GM18870 (cell line): ENCODE measurements around the gene METRN.
"Not testable (repeated sequence)": the region's sequence is repeated elsewhere in the genome, so short reads cannot be mapped to it uniquely, and the experiment has no call there.

Source experiments
- ATAC-seq: cut with Tn5 transposase; IDR thresholded peaks from one replicate; pipeline ENCODE4 v1.9.1; 2021; ENCODE audit warnings: moderate library complexity; ENCODE audit not compliant: unreplicated experiment

METRN gene

DNA sequence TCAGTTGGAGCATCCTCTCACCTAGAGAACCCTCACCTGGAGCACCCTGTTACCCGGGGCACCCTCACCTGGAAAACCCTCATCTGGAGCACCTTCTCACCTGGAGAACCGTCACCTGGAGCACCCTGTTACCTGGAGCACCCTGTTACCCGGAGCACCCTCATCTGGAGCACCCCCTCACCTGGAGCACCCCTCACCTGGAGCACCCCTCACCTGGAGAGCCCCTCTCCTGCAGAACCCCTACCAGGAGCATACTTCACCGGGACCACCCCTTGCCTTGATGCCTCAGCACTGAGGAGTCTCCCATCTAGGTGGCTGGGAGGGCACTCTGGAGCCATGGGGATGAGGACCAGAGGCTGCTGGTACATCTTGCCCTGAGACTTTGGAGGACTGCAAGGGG is 6.0 kb upstream of the METRN start:
- no peak for ATAC-seq

DNA sequence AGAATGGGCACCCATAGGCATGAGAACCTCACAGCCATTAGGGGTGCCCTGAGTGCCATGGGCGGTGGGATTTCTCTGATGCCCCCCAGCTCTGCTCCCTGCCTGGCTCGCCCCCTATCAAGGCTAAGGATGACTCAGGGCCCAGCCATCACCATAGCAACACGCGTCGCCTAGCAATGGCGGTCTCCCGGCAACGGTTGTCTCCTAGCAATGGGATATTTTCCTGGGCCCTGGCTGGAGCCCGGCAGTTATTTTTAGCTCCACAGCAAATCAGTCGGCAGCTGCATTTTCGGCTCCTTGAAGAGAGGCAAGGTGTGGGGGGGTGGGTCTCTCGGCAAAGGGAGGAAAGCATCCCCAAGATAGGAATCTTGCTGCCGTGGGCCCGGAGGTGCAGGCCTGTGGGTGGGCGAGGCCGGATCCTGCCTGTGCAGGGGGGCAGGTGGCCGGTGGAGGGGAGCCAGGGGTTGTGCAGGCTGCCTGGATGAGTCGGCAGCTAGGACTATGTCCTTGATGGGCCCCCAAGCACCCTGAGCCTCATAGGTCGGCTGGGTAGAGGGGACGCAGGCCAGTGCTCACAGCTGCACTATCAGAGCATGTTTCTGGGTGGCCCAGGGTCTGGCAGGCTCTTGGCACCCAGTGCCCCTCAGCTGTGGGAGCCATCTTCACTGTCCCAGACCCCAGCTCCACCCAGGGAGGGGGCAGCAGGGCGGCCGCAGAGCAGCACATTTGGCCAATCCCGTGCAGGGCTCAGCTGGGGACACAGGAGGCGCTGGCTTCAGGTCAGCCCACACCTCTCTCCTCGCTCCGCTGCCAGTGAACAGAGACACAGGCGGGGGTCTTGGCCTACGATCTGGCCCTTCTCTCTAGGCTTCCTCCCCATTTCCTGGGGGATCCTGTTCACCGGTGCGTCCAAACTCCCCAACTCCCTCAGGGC is 5.1 kb upstream of the METRN start:
- ATAC-seq = no peak

DNA sequence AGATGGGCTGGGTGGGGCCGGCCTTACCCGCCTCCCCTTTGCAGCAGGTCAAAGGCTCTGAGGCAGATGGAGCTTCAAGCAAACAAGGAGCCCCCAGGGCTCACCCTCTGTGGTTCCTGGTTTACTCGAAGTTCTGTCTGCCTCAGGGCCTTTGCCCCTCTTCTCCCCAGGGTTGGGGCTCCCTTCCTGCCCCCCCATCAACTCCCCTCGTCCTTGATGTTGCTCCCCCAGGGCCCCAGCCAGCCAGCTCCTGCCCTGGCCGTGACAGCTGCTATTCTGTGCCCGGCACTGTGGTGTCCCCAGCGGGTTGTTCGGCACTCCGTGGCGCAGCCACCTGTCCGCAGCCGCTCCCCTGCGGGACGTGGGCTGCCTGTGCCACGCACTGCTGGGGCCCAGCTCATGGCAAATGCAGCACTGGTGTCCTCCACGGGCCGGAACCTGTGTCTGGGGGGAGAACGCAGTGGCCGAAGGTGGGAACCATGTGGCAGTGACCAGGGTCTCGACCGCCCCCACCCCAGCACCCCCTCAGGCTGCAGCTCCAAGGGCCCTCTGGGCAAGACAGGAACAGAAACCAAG is 4.3 kb upstream of the METRN start:
- no peak for ATAC-seq

DNA sequence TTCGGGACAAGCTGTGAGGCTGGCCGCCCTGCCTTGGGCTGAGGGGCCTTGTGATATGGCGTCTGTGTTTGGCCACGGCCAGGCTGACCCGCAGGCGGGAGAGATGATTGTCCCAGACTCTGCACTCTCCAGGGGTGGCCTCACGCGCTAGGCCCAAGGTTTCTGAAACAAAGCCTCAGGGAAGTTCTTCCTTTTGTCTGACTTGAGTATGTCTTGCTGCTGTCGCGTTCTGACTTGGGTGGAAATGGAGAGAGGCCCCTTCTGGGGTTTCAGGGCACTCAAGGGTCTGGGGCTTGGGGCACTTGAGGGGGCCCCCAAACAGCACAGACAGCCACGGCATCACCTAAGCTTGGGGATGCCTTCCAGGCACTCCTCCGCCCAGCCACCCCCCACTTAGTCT is 3.8 kb upstream of the METRN start:
- no peak for ATAC-seq

DNA sequence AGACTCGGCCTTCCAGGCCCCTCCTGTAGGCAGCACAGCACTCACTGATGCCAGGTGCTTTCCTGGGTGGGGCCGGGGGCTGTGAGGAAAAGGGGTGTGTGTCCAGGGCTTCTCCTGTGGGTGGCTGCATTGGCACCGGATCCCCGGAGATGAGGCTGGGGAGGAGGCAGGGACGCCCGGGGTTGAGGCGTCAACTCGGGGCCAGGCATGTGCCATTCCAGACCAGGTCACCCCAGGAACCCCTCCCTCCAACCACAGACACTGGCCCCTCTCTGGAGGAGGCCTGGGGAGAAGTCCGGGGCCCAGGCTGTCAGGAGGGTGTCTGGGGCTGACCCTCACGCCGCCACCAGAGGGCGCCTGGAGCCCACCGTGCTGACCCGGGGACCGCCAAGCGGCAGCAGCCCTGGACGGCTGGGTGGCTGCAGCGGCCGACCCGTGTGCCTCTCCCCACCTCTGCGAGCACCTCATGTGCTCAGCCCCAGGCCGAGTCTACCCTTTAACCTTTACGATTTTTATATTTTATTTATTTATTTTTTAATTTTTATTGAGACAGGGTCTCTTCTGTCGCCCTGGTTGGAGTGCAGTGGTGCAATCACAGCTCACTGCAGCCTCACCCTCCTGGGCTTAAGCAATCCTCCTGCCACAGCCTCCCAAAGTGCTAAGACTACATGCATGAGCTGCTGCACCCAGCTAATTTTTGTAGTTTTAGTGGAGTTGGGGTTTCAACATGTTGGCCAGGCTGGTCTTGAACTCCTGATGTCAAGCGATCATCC is 3.2 kb upstream of the METRN start:
- no peak for ATAC-seq

DNA sequence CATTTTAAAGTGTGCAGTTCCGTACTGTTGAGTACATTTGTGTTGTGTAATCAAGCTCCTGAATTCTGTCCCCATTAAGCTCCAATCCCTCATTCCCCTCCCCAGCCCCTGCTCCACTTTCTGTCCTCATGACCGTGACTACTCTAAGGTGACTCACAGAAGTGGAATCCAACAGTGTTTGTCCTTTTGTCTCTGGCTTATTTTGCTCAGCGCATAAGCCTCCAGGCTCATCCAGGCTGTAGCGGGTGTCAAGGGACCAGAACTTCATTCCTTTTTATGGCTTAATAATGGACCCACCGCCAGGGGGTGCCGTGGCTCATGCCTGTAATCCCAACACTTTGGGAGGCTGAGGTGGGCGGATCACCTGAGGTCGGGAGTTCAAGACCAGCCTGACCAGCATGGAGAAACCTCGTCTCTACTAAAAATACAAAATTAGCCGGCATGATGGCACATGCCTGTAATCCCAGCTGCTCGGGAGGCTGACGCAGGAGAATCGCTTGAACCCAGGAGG is 2.1 kb upstream of the METRN start:
- not testable (repeated sequence) for ATAC-seq

DNA sequence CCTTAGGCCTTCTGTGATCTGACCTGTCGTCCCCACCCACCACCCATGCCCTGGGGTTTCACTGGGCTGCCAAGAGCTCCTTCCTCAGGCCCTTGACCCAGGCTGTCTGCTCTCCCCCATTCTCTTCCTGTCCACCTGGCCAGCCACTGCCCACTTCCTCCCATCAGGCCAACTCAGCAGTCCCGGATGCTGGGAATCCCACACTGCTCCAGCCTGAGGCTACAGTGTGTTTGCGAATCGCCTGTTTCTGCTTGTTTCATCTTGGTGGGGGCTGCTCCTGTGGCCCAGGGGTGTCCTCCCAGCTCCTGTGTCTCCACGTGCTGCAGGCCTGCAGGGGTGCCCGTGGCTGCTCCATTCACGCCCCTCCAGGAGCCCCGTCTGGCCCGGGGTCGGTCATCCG is 839 bp upstream of the METRN start:
- ATAC-seq = no peak

DNA sequence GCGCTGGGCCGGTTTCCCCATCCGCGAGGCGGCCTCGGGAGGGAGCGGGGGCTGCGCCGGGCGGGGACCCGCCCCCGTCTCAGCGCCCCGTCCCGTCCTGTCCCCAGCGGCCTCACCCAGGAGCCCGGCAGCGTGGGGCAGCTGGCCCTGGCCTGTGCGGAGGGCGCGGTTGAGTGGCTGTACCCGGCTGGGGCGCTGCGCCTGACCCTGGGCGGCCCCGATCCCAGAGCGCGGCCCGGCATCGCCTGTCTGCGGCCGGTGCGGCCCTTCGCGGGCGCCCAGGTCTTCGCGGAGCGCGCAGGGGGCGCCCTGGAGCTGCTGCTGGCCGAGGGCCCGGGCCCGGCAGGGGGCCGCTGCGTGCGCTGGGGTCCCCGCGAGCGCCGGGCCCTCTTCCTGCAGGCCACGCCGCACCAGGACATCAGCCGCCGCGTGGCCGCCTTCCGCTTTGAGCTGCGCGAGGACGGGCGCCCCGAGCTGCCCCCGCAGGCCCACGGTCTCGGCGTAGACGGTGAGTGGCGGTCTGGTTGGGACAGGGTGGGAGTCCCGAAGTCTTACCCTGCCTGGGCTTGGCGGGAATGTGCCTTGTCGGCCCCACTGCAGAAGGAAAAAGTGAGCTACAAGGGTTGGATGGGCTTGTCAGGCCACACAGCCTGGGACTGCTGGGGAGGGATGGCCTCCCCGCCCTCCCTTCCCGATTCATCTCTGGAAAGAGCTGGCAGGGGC is 720 bp downstream of the METRN start:
- ATAC-seq = no peak

DNA sequence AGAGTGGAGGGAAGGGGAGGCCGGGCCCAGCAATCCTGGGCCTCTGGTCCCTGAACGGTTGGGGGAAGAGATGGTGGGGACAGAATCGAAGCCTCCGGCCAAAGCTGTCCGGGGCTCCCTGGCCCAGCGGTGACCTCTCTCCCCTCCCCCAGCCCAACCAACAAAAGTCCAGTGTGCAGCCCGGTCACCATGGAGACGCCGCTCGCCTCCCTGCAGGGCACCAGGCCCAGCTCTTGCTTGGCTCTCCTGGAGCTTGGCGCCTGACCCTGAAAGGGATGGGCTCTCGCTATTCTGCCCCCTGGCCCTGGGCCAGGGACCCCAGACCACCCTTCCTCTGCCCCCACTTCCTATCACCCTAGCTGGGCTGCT is 1.3 kb downstream of the METRN start:
- ATAC-seq = no peak

DNA sequence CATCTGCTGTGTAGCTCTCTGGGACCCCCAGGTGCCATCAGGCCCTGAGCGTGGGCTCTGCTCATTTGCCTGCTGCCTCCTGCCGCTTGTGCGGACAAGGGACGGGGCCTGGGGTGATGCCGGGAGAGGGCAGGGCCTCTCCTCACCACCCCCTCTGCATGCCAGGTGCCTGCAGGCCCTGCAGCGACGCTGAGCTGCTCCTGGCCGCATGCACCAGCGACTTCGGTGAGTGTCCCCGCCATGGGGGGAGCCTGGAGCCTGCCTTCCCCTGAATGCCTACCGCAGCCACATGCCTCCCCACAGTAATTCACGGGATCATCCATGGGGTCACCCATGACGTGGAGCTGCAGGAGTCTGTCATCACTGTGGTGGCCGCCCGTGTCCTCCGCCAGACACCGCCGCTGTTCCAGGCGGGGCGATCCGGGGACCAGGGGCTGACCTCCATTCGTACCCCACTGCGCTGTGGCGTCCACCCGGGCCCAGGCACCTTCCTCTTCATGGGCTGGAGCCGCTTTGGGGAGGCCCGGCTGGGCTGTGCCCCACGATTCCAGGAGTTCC is 1.9 kb downstream of the METRN start:
- ATAC-seq = no peak

DNA sequence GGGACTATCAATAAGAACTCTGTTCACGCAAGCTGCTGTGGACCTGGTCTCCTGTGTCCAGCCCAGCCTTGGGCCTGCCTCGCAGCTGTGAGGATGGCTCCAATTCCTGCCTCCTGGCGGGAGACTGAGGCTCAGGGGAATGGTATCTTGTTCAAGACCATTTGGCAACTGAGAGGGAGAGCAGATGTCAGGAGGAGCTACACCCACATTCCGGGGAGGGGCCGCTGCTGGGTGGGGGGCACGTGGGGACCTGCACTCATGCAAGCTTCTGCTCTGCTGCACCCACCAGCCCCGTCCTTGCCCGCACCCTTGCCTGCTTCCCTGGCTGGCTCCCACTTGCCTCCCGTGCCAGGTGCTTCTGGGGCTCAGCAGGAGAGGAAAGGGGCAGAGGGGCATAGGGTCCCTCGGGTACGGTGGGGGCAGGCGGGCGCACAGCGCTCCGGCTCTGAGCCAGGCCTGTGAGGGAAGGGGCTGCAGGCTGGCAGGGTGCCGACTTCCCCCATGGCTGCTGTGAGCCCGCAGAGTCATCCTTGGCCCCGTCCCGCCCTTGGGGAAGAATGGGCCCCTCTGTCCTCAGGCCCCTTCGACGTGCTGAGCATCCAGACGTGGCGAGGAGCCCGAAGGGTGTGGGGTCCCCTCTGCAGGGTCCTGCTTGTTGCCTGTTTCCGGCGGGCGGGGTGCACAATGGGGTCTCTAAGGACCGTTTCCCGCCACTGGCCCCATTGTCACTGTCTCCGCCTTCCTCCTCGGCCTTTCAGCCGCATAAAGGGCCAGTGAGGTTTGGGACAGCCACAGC is 2.7 kb downstream of the METRN start:
- no peak for ATAC-seq

DNA sequence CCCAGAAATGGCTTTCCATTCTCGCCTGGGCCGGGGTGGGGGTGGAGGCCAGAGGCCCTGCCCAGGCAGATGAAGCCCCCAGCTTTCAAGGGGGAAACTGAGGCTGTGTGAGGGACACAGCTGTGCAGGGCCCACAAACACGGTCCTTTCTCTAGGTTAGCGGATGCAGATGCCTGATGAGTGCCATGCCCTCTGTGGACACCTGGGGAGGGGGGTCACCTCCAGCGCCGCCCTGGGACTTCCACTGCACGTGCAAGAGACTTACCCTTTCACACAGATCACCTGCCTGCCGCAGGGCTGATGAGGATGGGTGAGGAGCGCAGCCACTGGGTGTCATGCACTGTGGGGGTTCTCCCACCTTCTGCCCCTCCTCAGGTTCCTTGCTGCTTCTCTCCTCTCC is 3.5 kb downstream of the METRN start:
- no peak for ATAC-seq

DNA sequence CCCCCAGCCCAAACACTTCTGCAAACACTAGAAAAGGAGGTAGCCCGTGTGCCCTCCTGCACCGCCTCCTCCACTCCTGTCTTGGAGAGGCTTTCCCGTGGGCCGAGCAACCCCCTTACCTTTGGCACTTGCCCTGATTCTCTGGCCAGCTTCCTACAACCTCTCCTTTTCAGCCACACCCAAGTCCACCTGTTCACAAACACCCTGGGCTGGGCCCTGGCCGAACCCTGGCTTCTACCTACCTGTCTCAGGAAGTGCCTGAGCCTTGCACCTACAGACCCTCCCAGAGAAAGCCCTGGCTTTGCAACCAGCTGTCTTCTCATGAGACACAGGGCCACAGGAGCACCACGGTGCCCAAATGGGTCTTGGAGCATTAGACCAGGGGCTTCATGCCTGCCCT is 4.0 kb downstream of the METRN start:
- no peak for ATAC-seq

DNA sequence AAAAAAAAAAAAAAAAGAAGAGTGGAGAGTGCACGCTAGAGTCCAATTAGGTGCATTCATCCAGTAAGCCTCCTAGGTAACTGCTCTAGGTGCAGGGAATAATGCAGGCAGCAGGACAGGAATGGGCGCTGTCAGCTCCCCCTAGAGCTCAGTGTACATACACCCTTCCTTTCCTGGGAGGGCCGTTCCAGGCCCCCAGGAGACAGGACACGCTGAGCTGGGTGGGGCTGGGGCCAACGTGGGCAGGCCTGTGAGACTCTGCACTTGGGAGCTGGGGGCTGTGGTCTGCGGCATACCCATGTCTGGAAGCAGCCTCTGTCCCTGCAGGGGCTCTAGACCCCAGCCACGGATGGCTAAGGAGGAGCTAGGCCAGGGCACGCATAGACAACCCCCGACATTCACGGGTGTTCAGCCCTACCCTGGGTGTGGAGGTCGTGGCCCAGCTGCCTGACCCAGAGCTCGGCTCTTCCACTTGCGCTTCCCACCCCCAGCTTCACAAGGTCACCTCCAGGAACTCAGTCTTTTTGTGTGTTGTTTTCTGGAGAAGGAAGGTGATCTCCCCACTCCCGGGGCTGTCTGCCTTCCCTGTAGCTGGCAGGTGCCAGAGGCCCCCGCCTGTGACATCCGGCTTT is 5.0 kb downstream of the METRN start:
- no peak for ATAC-seq

DNA sequence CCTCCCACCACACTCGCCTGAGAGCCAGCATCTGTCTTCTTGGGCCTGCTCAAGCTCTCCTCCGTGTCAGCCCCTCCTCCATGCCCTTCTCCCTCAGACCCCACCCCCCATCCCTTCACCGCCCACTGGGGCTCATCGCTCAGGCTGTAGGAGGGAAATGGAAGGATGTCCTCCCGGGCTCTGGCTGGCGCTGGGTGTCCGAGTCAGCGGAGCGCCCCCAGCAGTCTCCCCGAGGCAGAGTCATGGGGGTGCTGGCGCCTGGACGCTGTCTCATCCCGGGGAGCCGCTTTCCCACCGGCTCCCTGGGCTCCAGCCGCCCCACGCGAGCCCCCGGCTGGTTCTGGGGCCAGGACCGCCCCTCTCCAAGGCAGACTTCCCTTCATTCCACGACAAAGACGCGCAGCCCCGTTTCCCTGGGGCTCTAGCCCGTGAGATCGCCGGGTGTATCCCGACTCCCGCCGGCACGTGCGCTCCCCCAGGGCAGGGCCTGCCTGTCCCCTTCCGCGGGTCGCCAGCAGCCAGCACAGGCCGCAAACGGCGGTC is 5.6 kb downstream of the METRN start:
- peak; percentile 21 for ATAC-seq

DNA sequence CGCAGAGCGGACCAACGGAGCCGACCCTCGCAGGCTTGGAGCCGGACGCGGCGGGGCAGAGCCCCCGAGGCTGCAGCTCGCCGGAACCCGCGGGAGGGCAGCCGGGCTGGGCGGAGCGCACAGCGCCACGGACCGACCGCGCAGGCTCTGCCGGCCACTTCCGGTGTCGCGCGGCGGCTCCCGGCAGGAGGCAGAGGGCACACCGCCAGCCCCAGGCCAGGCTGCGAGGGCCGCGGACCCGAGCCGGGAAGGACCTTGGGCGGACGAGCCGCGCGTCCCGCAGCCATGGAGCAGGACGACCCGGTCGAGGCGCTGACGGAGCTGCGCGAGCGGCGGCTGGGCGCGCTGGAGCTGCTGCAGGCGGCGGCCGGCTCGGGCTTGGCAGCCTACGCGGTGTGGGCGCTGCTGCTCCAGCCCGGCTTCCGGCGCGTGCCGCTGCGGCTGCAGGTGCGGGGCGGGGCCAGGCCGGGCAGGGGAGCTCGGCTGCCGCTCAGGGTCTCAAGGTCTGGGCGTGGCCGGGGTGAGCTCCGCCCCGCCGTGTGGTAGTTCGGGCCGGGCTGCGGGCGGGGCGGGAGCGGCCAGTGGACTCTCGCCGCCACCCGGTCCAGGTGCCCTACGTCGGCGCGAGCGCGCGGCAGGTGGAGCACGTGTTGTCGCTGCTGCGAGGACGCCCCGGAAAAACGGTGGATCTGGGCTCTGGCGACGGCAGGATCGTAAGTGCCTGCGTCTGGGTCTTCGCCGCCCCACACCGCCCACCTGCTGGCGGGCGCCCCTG is 6.3 kb downstream of the METRN start, which contains the start of gene ANTKMT:
Gene ANTKMT (plus strand): TSS at position 157 of the 775 bp plus-strand sequence. CDS start 129 bp downstream, at position 286.
- ATAC-seq = peak; percentile 49

DNA sequence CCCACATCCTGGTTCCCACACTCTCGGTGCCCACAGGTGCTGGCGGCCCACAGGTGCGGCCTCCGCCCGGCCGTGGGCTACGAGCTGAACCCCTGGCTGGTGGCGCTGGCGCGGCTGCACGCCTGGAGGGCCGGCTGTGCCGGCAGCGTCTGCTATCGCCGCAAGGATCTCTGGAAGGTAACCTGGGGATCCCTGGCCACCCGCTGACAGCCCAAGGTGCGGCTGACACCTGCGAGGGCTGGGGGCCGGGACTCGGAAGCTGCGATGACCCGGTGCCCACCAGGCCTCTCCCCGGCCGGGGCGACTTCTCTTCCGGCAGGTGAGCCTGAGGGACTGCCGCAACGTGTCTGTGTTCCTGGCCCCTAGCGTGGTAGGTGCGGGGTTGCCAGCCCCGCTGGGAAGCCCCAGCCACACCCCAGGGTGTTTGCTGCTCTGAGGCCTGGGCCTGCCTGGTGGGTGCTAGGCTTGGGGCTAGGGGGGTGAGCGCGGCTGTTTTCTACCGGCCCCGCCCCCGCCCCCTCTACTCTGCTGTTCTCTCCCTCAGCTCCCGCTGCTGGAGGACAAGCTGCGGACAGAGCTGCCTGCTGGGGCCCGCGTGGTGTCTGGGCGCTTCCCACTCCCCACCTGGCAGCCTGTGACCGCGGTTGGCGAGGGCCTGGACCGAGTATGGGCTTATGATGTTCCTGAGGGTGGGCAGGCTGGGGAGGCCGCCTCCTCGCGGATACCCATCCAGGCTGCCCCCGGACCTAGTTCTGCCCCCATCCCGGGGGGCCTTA is 7.0 kb downstream of the METRN start:
- ATAC-seq = no peak
